Mammary epithelial cell (primary cell): ENCODE data around the gene FIBP.

Source experiments
- EZH2 ChIP-seq: IDR thresholded peaks from 2 replicates; pipeline ENCODE4 v1.6.1; 2012; ENCODE audit warnings: low read length, inconsistent platforms, borderline replicate concordance
- TF ChIP-seq, protein P1 (sequence below), 2 donors: IDR thresholded peaks in 1 of 2; conservative IDR thresholded peaks in 1 of 2; 2 replicates each; pipeline ENCODE4 v1.5.1; 2011 to 2012; ENCODE audit warnings: inconsistent platforms in 2 of 2, low read length in 2 of 2, mild to moderate bottlenecking in 2 of 2, control low read depth in 1 of 2, low read depth in 1 of 2; ENCODE audit not compliant: insufficient read depth in 1 of 2; ENCODE audit errors: extremely low read depth in 1 of 2

DNA sequence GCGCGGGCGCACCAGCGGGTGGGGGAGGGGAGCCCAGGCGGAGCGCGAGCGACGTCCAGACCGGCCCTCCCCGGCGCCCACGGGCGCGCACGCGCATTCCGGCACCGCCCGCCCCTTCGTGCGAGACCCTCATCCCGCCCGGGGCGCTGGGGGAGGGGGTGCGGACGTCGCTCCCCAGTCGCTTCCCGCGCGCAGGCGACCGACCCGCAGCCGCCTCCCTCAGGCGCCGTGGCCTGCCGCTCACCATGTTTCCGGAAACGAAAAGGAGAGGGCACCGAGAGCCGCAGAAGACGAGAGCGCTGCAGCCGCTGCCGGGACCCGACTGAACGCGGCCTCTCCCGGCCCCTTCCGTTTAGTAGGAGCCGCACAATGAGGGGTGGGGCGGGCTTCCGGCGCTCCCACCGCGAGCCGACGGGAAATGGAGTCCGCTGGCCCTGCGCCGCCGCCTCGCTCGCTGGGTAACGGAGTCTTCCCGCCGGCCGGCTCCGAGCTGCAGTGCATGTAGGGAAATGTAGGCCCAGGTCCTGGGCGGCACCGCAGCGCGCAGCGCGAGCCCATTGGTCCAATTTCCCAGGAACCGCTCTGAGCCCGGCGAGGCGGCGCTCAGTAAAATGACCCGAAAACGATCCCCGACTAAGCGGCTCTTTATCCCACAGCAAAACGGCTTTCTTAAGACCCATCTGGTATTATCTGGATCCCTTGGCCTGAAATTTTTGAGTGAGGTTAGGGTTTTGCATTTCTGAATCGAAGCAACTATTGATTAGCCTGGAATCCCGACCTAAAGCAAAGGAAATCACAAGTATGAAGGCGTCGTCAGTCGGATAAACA lies 30.2 kb downstream of the FIBP start, which contains the start of gene CFL1:
- TF ChIP-seq, protein P1, sequence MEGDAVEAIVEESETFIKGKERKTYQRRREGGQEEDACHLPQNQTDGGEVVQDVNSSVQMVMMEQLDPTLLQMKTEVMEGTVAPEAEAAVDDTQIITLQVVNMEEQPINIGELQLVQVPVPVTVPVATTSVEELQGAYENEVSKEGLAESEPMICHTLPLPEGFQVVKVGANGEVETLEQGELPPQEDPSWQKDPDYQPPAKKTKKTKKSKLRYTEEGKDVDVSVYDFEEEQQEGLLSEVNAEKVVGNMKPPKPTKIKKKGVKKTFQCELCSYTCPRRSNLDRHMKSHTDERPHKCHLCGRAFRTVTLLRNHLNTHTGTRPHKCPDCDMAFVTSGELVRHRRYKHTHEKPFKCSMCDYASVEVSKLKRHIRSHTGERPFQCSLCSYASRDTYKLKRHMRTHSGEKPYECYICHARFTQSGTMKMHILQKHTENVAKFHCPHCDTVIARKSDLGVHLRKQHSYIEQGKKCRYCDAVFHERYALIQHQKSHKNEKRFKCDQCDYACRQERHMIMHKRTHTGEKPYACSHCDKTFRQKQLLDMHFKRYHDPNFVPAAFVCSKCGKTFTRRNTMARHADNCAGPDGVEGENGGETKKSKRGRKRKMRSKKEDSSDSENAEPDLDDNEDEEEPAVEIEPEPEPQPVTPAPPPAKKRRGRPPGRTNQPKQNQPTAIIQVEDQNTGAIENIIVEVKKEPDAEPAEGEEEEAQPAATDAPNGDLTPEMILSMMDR (conservative IDR thresholded peaks at IDR 0.05 in 1 of 2, IDR thresholded peaks at IDR 0.05 in 1 of 2; ENCODE audit: extremely low read depth in 1 of 2, insufficient read depth in 1 of 2, low read depth in 1 of 2, low read length in 2 of 2) = no peak
- TF ChIP-seq EZH2 = no peak
